GM12878 (cell line): ENCODE results near the gene VGLL3. TPM values are rescaled to one million over a fixed set of nuclear protein-coding genes. Genes with fewer than 3 reads are reported as not detected.

ENCODE experiments used
- ATAC-seq: fragments of 200-7000 bp; cut with Tn5 transposase; 3 replicates; pipeline ENCODE4 v1.9.1; 2020; ENCODE audit warnings: mild to moderate bottlenecking, moderate library complexity
- BruUV-seq: library from RNA; stranded (reverse); fragments of 400-500 nt; replicated peaks from 2 replicates; lab custom pipeline; 2021; lab: Mats Ljungman, UMichigan
- CTCF ChIA-PET: fragments of 300-600 bp; sonication (Branson Sonifier 250); formaldehyde crosslinking; extraction: SDS; loops from one replicate; lab custom pipeline; 2021; ENCODE audit warnings: inconsistent platforms; lab: Yijun Ruan, JAX
- POLR2A ChIA-PET: fragments of 350-600 bp; formaldehyde crosslinking; extraction: SDS; loops from one replicate; lab custom pipeline; 2021; ENCODE audit warnings: inconsistent platforms; lab: Charles Lee
- RAD21 ChIA-PET: fragments of 300-600 bp; sonication (Branson Sonifier 250); formaldehyde crosslinking; loops from one replicate; lab custom pipeline; 2023; ENCODE audit warnings: antibody characterized with exemption; ENCODE audit not compliant: unreplicated experiment; lab: Charles Lee
- SMC1A ChIA-PET: fragments of 300-600 bp; sonication (Branson Sonifier 250); formaldehyde crosslinking; loops from one replicate; lab custom pipeline; 2023; ENCODE audit not compliant: unreplicated experiment, uncharacterized antibody; lab: Charles Lee
- DNase-seq: peaks from one replicate; pipeline ENCODE4 v3.0.0-alpha.2; 2011; ENCODE audit warnings: low read depth, low spot score
- FAIRE-seq: peaks from 3 replicates; lab custom pipeline; 2011; peaks lifted over from hg19 to GRCh38; lab: Jason Lieb, UNC
- H2AFZ ChIP-seq: 2 replicates; pipeline ENCODE4 v1.6.0; 2011; ENCODE audit warnings: low read depth, low read length, control low read depth; ENCODE audit not compliant: control insufficient read depth
- H3K27ac ChIP-seq: 2 replicates; pipeline ENCODE4 v1.5.1; 2011; ENCODE audit warnings: control low read depth; ENCODE audit not compliant: control insufficient read depth, insufficient read depth
- H3K27me3 ChIP-seq, 2 experiments: replicated peaks in 1 of 2; 2 replicates each; pipeline versions ENCODE4 v1.6.0 to v1.6.1; 2011; ENCODE audit warnings: low read length in 1 of 2; ENCODE audit not compliant: control insufficient read depth in 2 of 2, insufficient read depth in 2 of 2
- H3K36me3 ChIP-seq, 2 experiments: 2 replicates each; pipeline ENCODE4 v1.5.1; 2011; ENCODE audit warnings: low read length in 1 of 2; ENCODE audit not compliant: control insufficient read depth in 2 of 2, insufficient read depth in 2 of 2
- H3K4me1 ChIP-seq: 2 replicates; pipeline ENCODE4 v1.6.1; 2011; ENCODE audit warnings: mild to moderate bottlenecking, low read length, moderate library complexity, mixed read lengths; ENCODE audit not compliant: control insufficient read depth, insufficient read depth
- H3K4me2 ChIP-seq: 2 replicates; pipeline ENCODE4 v1.6.0; 2011; ENCODE audit warnings: control low read depth; ENCODE audit not compliant: control insufficient read depth, insufficient read depth
- H3K4me3 ChIP-seq: fragments of 200-600 bp; sonication (generic); 2 replicates; pipeline ENCODE4 v1.5.1; 2016
- H3K79me2 ChIP-seq: 2 replicates; pipeline ENCODE4 v1.6.0; 2011; ENCODE audit warnings: low read length; ENCODE audit not compliant: control insufficient read depth, insufficient read depth
- H3K9ac ChIP-seq: 2 replicates; pipeline ENCODE4 v1.8.0; 2011; ENCODE audit warnings: low read length, control low read depth, mixed read lengths; ENCODE audit not compliant: control insufficient read depth, insufficient read depth
- H3K9me3 ChIP-seq: replicated peaks from 3 replicates; pipeline ENCODE4 v1.5.1; 2011; ENCODE audit warnings: mild to moderate bottlenecking, low read length; ENCODE audit not compliant: control insufficient read depth, insufficient read depth
- H4K20me1 ChIP-seq: 2 replicates; pipeline ENCODE4 v1.6.0; 2011; ENCODE audit not compliant: control insufficient read depth, insufficient read depth
- ATF7 ChIP-seq: fragments of 450-650 bp; IDR thresholded peaks from 2 replicates; pipeline ENCODE4 v1.6.1; 2016; ENCODE audit warnings: low read depth, mild to moderate bottlenecking
- MEF2B ChIP-seq: fragments of 450-650 bp; IDR thresholded peaks from 2 replicates; pipeline ENCODE4 v1.6.1; 2018; ENCODE audit warnings: mild to moderate bottlenecking, moderate library complexity; ENCODE audit not compliant: partially characterized antibody, poor library complexity, severe bottlenecking
- NFXL1 ChIP-seq: fragments of 450-650 bp; IDR thresholded peaks from 2 replicates; pipeline ENCODE4 v1.6.1; 2017; ENCODE audit warnings: antibody characterized with exemption, mild to moderate bottlenecking, borderline replicate concordance
- RAD21 ChIP-seq: IDR thresholded peaks from 2 replicates; pipeline ENCODE4 v1.6.1; 2011; ENCODE audit warnings: mild to moderate bottlenecking, low read depth, low read length, moderate library complexity; ENCODE audit not compliant: insufficient read depth
- SMC3 ChIP-seq: IDR thresholded peaks from 2 replicates; pipeline ENCODE4 v1.6.1; 2011; ENCODE audit warnings: low read length, improper control_type of control experiment, borderline replicate concordance
- YY1 ChIP-seq: IDR thresholded peaks from 2 replicates; pipeline ENCODE4 v1.6.1; 2011; ENCODE audit warnings: low read depth, mild to moderate bottlenecking, low read length
- WGBS: methylation state at CpG from one replicate; pipeline ENCODE4 v1.1.6; 2016; ENCODE audit warnings: low lambda C conversion rate; ENCODE audit not compliant: insufficient replicate concordance, insufficient coverage; ENCODE audit errors: missing lambda C conversion rate; 5-methylcytosine and 5-hydroxymethylcytosine counted together
- in situ Hi-C: fragments of 300-500 bp; cut with MboI; formaldehyde crosslinking; loops from 9 replicates; pipeline ENCODE4 v1.14.3; 2018; ENCODE audit warnings: mixed read lengths
- intact Hi-C: fragments of 100-400 bp; cut with micrococcal nuclease; formaldehyde crosslinking; loops from one replicate; pipeline ENCODE4 v1.14.2; 2022; ENCODE audit not compliant: unreplicated experiment
- polyA plus RNA-seq, 11 experiments: library from polyadenylated mRNA; depleted of rRNA in 4 of 11; unstranded in 6 of 11; stranded (reverse) in 5 of 11; fragments of >200 nt; fragmentation: Nextera tagmentation in 4 of 11; fragmentation: Illumina TruSeq in 1 of 11; extraction: Ambion mirVana in 4 of 11; extraction: Trizol in 1 of 11; gene quantifications; 1 replicate in 1 of 11; 2 replicates in 10 of 11; pipeline versions ENCODE4 v1.2.1 to v1.2.3, GENCODE V29; 2011 to 2016; ENCODE audit warnings: inconsistent platforms in 2 of 11, missing spikeins in 2 of 11, low read depth in 1 of 11
- total RNA-seq, 4 experiments: library from RNA; depleted of rRNA in 3 of 4; stranded (reverse); fragments of >200 nt in 3 of 4; fragmentation: Illumina TruSeq in 1 of 4; extraction: Trizol in 1 of 4; gene quantifications; 2 replicates each; pipeline versions ENCODE4 v1.2.1 to v1.2.3, GENCODE V29; 2013 to 2021
- TF ChIP-seq, protein P1 (sequence below), 3 experiments: IDR thresholded peaks in 2 of 3; conservative IDR thresholded peaks in 1 of 3; 2 replicates each; pipeline ENCODE4 v1.5.1; 2011; ENCODE audit warnings: low read depth in 3 of 3, low read length in 3 of 3, mild to moderate bottlenecking in 3 of 3, control low read depth in 2 of 3, moderate library complexity in 2 of 3, inconsistent platforms in 1 of 3, mixed read lengths in 1 of 3; ENCODE audit not compliant: control insufficient read depth in 2 of 3, insufficient read depth in 1 of 3; ENCODE audit errors: extremely low read depth in 1 of 3

Gene VGLL3
- total and polyA plus RNA-seq, 10 of the 15 experiments (the other 5 are each of a cell fraction or from before 2014, with no cell fraction given): 0.05 TPM; not detected in 9

DNA sequence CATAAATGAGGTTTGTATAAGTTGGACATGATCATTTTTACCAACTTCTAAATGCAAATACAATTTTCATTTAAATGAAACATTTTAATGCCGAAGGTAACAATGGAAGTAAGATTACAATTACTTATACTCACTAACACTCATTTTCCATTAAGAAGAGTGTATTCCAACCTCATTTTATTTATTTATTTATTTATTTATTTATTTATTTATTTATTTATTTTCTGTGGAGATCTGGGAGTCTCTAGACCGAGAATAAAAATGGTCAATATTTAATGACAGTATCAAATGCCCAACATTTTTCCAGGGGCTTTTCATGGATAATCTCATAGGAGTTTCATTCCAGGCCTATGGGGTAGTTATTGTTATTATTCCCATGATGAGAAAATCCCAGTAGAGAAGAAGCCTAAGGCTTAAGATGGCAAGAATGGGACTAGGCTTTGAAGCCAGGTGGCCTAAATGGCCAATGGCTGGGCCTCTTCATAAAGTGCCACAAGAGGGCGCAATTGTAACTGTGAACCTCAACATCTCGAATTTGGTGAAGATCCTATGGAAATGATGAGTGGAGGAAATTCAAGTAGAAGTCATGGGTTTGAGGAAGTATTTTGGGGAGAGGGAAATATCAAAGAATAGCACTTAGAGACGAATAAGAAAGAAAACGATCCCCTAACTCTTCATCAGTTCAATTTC is 21.3 kb downstream of the VGLL3 start:
- Histone ChIP-seq H3K27me3 (no peaks in the 10 kb centered on the region), H3K4me1 (no peaks in the 10 kb centered on the region), H3K27ac (no peak overlapping the region), H3K4me2 (no peak overlapping the region), H3K79me2 (no peaks in the 10 kb centered on the region), H3K9ac (no peak overlapping the region), H2AFZ (no peak overlapping the region), H4K20me1 (no peaks in the 10 kb centered on the region), H3K9me3 (no peaks in the 10 kb centered on the region), H3K36me3 (no peaks in the 10 kb centered on the region), H3K4me3 (no peak overlapping the region)
- 30% methylated on average over 6 of the region's 6 CpGs for WGBS
- ATAC-seq (peak; percentile 80), DNase-seq (no peak), FAIRE-seq (no peak)
- SMC1A ChIA-PET: no interaction called here
- POLR2A ChIA-PET: no interaction called here
- RAD21 ChIA-PET: no interaction called here
- no TSS peak for BruUV-seq
- CTCF ChIA-PET: interaction anchor here (0.7 to 1.6 kb wide), 3 partner anchors 9 to 195 kb away, joined by 3 to 7 read pairs (median 5); no protein-coding TSS in a partner anchor
- TF ChIP-seq RAD21 (peak; percentile 62), SMC3 (peak; percentile 70; the same call in 1 of the 2 replicates), ATF7 (no peak), NFXL1 (no peak), YY1 (peak; percentile 63), MEF2B (no peak)
- TF ChIP-seq, protein P1, sequence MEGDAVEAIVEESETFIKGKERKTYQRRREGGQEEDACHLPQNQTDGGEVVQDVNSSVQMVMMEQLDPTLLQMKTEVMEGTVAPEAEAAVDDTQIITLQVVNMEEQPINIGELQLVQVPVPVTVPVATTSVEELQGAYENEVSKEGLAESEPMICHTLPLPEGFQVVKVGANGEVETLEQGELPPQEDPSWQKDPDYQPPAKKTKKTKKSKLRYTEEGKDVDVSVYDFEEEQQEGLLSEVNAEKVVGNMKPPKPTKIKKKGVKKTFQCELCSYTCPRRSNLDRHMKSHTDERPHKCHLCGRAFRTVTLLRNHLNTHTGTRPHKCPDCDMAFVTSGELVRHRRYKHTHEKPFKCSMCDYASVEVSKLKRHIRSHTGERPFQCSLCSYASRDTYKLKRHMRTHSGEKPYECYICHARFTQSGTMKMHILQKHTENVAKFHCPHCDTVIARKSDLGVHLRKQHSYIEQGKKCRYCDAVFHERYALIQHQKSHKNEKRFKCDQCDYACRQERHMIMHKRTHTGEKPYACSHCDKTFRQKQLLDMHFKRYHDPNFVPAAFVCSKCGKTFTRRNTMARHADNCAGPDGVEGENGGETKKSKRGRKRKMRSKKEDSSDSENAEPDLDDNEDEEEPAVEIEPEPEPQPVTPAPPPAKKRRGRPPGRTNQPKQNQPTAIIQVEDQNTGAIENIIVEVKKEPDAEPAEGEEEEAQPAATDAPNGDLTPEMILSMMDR (IDR thresholded peaks at IDR 0.05 in 2 of 3, conservative IDR thresholded peaks at IDR 0.05 in 1 of 3; ENCODE audit: control insufficient read depth in 2 of 3, extremely low read depth in 1 of 3, insufficient read depth in 1 of 3, low read depth in 3 of 3, low read length in 3 of 3): peak; percentile 66 to 79 (median 72)
- in situ Hi-C loops (loop anchor here (25.0 kb wide), 1 partner anchor 193 kb away; no protein-coding TSS in a partner anchor), intact Hi-C loops (loop anchor here (1.0 to 10.0 kb wide), 3 partner anchors 114 to 199 kb away; no protein-coding TSS in a partner anchor)
